ENCODE data around the gene ADGRG6.

DNA sequence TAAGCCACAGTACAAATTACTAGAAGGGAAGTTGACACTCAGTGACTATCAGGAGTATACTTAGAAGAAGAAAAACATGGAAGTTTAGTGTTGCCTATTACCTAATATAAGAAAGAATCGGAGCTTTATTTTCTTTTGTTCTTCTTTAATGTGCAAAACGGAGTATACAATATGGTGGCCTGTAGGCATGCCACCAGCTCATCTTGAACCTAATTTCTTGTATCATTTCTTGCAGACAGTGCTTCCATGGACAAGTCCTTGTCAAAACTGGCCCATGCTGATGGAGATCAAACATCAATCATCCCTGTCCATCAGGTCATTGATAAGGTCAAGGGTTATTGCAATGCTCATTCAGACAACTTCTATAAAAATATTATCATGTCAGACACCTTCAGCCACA lies 141.3 kb downstream of the ADGRG6 start:
- no peak for TF ChIP-seq EZH2 (IDR thresholded peaks at IDR 0.05; ENCODE audit: borderline replicate concordance, low read length)
- TF ChIP-seq, protein P1, sequence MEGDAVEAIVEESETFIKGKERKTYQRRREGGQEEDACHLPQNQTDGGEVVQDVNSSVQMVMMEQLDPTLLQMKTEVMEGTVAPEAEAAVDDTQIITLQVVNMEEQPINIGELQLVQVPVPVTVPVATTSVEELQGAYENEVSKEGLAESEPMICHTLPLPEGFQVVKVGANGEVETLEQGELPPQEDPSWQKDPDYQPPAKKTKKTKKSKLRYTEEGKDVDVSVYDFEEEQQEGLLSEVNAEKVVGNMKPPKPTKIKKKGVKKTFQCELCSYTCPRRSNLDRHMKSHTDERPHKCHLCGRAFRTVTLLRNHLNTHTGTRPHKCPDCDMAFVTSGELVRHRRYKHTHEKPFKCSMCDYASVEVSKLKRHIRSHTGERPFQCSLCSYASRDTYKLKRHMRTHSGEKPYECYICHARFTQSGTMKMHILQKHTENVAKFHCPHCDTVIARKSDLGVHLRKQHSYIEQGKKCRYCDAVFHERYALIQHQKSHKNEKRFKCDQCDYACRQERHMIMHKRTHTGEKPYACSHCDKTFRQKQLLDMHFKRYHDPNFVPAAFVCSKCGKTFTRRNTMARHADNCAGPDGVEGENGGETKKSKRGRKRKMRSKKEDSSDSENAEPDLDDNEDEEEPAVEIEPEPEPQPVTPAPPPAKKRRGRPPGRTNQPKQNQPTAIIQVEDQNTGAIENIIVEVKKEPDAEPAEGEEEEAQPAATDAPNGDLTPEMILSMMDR (conservative IDR thresholded peaks at IDR 0.05 in 1 of 2, IDR thresholded peaks at IDR 0.05 in 1 of 2; ENCODE audit: extremely low read depth in 1 of 2, insufficient read depth in 1 of 2, low read depth in 1 of 2, low read length in 2 of 2): no peak
